ENCODE measurements around the gene RILP.

RILP gene

DNA sequence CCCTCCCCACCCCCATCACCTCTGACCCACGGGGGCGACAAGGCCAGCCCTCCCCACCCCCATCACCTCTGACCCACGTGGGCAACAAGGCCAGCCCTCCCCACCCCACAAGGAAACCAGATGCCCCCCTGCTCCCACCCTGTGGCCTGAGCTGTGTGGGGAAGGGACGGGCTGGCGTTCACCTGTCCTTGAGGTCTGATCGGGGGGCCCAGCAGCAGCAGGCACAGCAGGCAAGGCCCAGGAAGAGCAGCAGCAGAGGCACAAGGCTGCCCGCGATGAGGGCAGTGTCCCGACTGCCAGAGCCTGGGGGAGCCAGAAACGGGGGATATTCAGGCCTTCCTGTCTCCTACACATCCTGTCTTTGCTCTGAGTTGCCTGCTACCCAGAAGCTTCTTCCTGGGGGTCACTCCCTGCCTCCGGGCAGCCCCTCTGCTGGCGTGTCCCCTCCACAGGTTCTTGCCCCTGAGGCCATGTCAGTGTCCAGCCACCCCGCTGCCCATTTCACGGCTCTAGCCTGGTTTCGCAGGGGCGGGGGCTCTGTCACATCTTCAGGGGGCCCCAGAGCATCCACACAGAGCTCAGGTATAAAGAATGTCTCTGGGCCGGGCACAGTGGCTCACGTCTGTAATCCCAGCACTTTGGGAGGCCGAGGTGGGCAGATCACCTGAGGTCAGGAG lies 10.9 kb downstream of the RILP start:
- 87 to 88% methylated on average over 14 to 16 of the region's 19 CpGs for WGBS, 2 experiments (ENCODE audit: insufficient coverage in 2 of 2)
- H3K36me3 ChIP-seq (ENCODE audit: control insufficient read depth, insufficient read depth, low read length) = peaks cover 3% of the 10 kb centered on the region
- peaks cover 20% of the 10 kb centered on the region for H3K4me1 ChIP-seq (ENCODE audit: control insufficient read depth, insufficient read depth, low read length, poor library complexity, severe bottlenecking)
- no peak overlapping the region for H3K4me3 ChIP-seq (ENCODE audit: extremely low read depth, insufficient read depth, low read length, poor library complexity, severe bottlenecking)
- H3K9me3 ChIP-seq (ENCODE audit: control insufficient read depth, low read length) = no peaks in the 10 kb centered on the region
- H3K27ac ChIP-seq (ENCODE audit: low read depth, low read length, severe bottlenecking) = no peak overlapping the region

- H3K9me3 ChIP-seq (ENCODE audit: control insufficient read depth, low read length) = no peaks in the 10 kb centered on the region
- no peak overlapping the region for H3K4me3 ChIP-seq (ENCODE audit: extremely low read depth, insufficient read depth, low read length, poor library complexity, severe bottlenecking)
- peaks cover 3% of the 10 kb centered on the region for H3K36me3 ChIP-seq (ENCODE audit: control insufficient read depth, insufficient read depth, low read length)
- no peak overlapping the region for H3K27ac ChIP-seq (ENCODE audit: low read depth, low read length, severe bottlenecking)
- 81 to 83% methylated on average over 16 of the region's 17 CpGs for WGBS, 2 experiments (ENCODE audit: insufficient coverage in 2 of 2)
- peaks cover 20% of the 10 kb centered on the region for H3K4me1 ChIP-seq (ENCODE audit: control insufficient read depth, insufficient read depth, low read length, poor library complexity, severe bottlenecking)
Observed at GRCh38 chr17:1638171-1638590, 11.5 kb downstream of the RILP start.

DNA sequence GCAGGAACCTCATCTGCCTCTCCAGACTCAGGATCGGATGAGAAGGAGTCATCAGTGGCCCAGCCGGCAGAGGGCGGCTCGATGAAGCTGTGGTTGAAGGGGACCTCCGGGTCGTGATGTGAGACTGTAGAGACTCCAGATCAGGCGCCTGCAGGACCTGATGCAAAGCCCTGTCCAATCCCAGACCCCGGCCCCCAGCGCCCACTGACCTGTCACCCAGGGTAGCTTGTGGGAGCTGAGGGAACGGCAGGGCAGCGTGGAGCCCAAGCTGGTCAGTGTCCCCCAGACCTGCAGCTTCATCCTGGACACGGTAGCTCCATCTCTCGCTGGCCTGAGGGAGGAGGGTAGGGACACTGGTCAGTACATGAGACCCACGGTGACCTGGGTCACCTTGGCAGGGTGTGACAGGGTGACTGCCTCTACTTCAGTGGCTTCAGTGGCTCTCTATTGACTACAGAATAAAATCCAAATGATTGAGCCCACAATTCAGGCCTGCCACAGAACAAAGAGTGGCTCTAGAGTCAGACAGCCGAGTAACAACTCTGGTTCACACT lies 12.9 kb downstream of the RILP start:
- 86 to 87% methylated on average over 14 to 15 of the region's 15 CpGs for WGBS, 2 experiments (ENCODE audit: insufficient coverage in 2 of 2)
- Histone ChIP-seq H3K27ac (ENCODE audit: low read depth, low read length, severe bottlenecking) (no peak overlapping the region), H3K4me1 (ENCODE audit: control insufficient read depth, insufficient read depth, low read length, poor library complexity, severe bottlenecking) (peaks cover 20% of the 10 kb centered on the region), H3K9me3 (ENCODE audit: control insufficient read depth, low read length) (no peaks in the 10 kb centered on the region), H3K4me3 (ENCODE audit: extremely low read depth, insufficient read depth, low read length, poor library complexity, severe bottlenecking) (no peak overlapping the region), H3K36me3 (ENCODE audit: control insufficient read depth, insufficient read depth, low read length) (peaks cover 3% of the 10 kb centered on the region)

DNA sequence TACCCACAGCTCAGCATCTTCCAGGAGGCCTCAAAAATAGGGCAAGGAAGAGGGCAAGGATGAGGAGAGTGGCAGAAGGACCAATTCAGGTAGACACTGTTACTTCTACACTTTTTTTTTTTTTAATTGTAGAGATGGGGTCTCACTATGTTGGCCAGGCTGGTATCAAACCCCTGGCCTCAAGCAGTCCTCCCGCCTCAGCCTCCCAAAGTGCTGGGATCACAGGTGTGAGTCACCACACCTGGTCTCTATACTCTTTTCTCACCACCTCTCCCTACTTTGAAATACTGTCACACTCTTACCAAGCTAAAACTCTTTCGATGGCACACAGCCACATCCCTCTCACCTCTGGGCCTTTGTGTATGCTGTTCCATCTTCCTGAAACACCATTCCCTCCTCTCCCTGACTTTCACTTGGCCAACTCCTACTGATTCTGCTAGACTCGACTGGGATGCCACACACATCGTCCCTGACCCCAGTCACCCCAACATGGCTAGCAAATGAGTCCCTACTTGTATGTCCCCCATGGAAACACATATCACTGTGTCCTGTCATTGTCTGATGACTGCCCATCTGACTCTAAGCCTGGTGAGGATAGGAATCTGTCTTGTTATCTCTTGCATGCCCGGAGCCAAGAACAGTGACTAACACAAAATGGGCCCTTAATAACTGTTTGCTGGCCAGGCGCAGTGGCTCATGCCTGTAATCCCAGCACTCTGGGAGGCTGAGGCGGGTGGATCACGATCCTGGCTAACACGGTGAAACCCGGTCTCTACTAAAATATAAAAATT lies 13.8 kb downstream of the RILP start:
- H3K36me3 ChIP-seq (ENCODE audit: control insufficient read depth, insufficient read depth, low read length) = peaks cover 3% of the 10 kb centered on the region
- peaks cover 17% of the 10 kb centered on the region for H3K4me1 ChIP-seq (ENCODE audit: control insufficient read depth, insufficient read depth, low read length, poor library complexity, severe bottlenecking)
- H3K27ac ChIP-seq (ENCODE audit: low read depth, low read length, severe bottlenecking) = no peak overlapping the region
- no peaks in the 10 kb centered on the region for H3K9me3 ChIP-seq (ENCODE audit: control insufficient read depth, low read length)
- WGBS, 2 experiments (ENCODE audit: insufficient coverage in 2 of 2) = 82 to 90% methylated on average over 10 of the region's 10 CpGs
- no peak overlapping the region for H3K4me3 ChIP-seq (ENCODE audit: extremely low read depth, insufficient read depth, low read length, poor library complexity, severe bottlenecking)

DNA sequence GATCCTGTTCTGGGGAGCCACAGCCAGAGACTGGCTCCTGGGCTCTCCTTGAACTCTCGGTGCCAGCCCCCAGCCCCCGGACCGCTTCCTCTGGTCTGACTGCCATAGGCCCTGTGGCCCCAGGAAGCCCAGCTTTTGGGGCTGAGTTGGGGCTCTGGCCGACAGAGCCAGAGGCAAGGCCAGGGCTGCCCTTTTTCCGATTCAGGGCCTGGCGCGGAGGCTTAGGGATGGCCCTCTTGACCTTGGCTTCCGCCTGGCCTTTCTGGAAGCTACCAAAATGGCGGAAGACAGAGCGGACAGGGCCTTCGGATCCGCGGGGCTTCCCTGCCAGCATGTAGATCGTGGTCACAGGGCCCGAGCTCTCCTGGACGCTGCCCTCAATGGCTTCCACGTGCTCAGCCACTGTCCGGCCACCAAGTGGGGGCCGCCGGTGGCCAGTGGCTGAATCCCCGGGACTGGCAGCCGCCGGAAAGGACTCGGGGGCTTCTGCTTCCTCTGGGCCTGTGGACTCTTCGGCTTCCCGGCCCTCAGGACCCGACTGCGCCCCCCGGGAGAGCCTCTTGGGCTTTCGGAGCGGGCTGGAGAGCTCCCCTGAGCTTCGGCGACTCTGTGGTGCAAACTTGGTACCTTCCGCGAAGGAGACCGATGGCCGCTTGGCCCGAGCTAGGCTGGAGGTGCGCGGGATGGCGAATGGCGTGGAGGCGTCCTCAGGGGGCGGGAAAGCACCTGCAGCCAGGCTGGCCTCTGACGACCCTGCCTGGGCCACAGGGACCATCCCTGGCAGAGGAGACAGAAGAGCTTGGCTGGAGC lies 14.6 kb downstream of the RILP start:
- Histone ChIP-seq H3K36me3 (ENCODE audit: control insufficient read depth, insufficient read depth, low read length) (peaks cover 3% of the 10 kb centered on the region), H3K4me1 (ENCODE audit: control insufficient read depth, insufficient read depth, low read length, poor library complexity, severe bottlenecking) (peaks cover 15% of the 10 kb centered on the region), H3K27ac (ENCODE audit: low read depth, low read length, severe bottlenecking) (no peak overlapping the region), H3K9me3 (ENCODE audit: control insufficient read depth, low read length) (no peaks in the 10 kb centered on the region), H3K4me3 (ENCODE audit: extremely low read depth, insufficient read depth, low read length, poor library complexity, severe bottlenecking) (no peak overlapping the region)
- WGBS, 2 experiments (ENCODE audit: insufficient coverage in 2 of 2) = 95 to 96% methylated on average over 28 to 45 of the region's 45 CpGs

DNA sequence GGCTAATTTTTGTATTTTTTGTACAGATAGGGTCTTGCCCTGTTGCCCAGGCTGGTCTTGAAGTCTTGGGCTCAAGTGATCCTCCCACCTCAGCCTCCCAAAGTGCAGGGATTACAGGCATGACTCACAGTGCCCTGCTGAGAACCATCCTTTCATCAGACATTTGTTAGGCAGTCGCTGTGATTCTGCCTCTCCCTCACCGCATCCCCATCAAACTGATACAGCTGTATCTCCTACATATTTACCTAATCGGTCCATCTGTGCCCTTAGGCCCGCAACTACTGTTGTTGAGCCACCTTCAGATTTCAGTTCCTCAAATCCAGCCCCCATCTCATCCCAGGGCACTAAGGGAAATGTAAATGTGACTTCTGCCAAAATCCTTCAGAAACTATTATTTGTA lies 19.0 kb downstream of the RILP start:
- no peaks in the 10 kb centered on the region for H3K36me3 ChIP-seq (ENCODE audit: control insufficient read depth, insufficient read depth, low read length)
- WGBS, 2 experiments (ENCODE audit: insufficient coverage in 2 of 2) = 65 to 71% methylated on average over 4 of the region's 4 CpGs
- peaks cover 19% of the 10 kb centered on the region for H3K4me1 ChIP-seq (ENCODE audit: control insufficient read depth, insufficient read depth, low read length, poor library complexity, severe bottlenecking)
- H3K4me3 ChIP-seq (ENCODE audit: extremely low read depth, insufficient read depth, low read length, poor library complexity, severe bottlenecking) = no peak overlapping the region
- no peak overlapping the region for H3K27ac ChIP-seq (ENCODE audit: low read depth, low read length, severe bottlenecking)
- no peaks in the 10 kb centered on the region for H3K9me3 ChIP-seq (ENCODE audit: control insufficient read depth, low read length)

DNA sequence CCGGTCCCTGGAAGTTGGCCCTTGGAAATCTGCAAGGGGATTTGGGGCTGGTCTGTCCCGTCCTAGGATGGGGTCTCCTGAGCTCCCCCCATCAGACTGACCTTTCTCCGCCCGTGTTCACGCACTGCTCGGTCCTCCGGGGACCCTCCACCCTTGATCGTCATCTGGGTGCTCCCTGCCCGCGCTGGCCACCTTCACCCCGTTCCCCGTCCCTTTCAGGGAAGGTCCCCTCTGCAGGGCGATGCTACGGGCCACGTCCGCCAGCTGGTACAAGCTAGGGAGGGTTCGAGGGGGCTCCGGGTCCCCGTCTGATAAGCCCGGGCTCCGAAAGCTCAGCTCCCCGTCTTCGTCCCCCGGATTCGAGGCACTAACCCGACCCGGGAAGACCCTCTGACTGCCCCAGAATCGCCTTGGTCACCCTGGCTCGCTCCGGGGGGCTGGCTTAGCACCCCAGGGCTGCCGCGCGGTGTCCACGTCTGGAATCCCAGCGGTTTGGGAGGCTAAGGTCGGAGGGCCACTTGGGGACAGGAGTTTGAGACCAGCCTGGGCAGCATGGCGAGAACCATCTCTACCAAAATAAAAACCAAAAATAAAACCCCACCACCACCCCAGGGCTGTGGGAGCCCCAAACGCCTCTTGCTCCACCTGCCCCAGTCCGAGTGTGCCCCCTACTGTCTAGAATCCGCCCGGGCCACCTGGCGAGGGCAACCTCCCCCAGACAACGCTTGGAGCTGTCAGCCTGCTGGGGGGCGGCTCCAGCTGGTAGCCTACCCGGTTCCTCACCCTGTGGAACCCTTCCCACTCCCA lies 20.0 kb downstream of the RILP start:
- peak overlapping the region; percentile 94 for H3K27ac ChIP-seq (ENCODE audit: low read depth, low read length, severe bottlenecking)
- 9 to 12% methylated on average over 25 to 40 of the region's 45 CpGs for WGBS, 2 experiments (ENCODE audit: insufficient coverage in 2 of 2)
- H3K36me3 ChIP-seq (ENCODE audit: control insufficient read depth, insufficient read depth, low read length) = no peaks in the 10 kb centered on the region
- peak overlapping the region; percentile 60 for H3K4me3 ChIP-seq (ENCODE audit: extremely low read depth, insufficient read depth, low read length, poor library complexity, severe bottlenecking)
- H3K9me3 ChIP-seq (ENCODE audit: control insufficient read depth, low read length) = no peaks in the 10 kb centered on the region
- peaks cover 26% of the 10 kb centered on the region for H3K4me1 ChIP-seq (ENCODE audit: control insufficient read depth, insufficient read depth, low read length, poor library complexity, severe bottlenecking)

GRCh38 chr17:1628856-1629503 lies 20.7 kb downstream of the RILP start:
- H3K9me3 ChIP-seq (ENCODE audit: control insufficient read depth, low read length) = no peaks in the 10 kb centered on the region
- H3K36me3 ChIP-seq (ENCODE audit: control insufficient read depth, insufficient read depth, low read length) = peaks cover 4% of the 10 kb centered on the region
- peak overlapping the region; percentile 60 for H3K4me3 ChIP-seq (ENCODE audit: extremely low read depth, insufficient read depth, low read length, poor library complexity, severe bottlenecking)
- peak overlapping the region; percentile 94 for H3K27ac ChIP-seq (ENCODE audit: low read depth, low read length, severe bottlenecking)
- peaks cover 26% of the 10 kb centered on the region for H3K4me1 ChIP-seq (ENCODE audit: control insufficient read depth, insufficient read depth, low read length, poor library complexity, severe bottlenecking)
- WGBS, 2 experiments (ENCODE audit: insufficient coverage in 2 of 2) = 0% methylated on average over 58 to 59 of the region's 77 CpGs

GRCh38 chr17:1627982-1628855 lies 21.4 kb downstream of the RILP start, which contains the start of gene SLC43A2:
Gene SLC43A2 (minus strand): TSS chr17:1628834. CDS start chr17:1627874, 960 bp downstream.
- Histone ChIP-seq H3K4me3 (ENCODE audit: extremely low read depth, insufficient read depth, low read length, poor library complexity, severe bottlenecking) (peak within 1 kb of the TSS; percentile 60), H3K36me3 (ENCODE audit: control insufficient read depth, insufficient read depth, low read length) (peaks cover 4% of the 10 kb centered on the region), H3K9me3 (ENCODE audit: control insufficient read depth, low read length) (no peaks in the 10 kb centered on the region), H3K27ac (ENCODE audit: low read depth, low read length, severe bottlenecking) (peak within 1 kb of the TSS; percentile 94), H3K4me1 (ENCODE audit: control insufficient read depth, insufficient read depth, low read length, poor library complexity, severe bottlenecking) (peaks cover 26% of the 10 kb centered on the region)
- 0 to 1% methylated on average over 56 to 83 of the region's 95 CpGs for WGBS, 2 experiments (ENCODE audit: insufficient coverage in 2 of 2)

Data from mesodermal cell (in vitro differentiated cells).